Nephron progenitor cell (in vitro differentiated cells): ENCODE results near the gene DOCK3.

ENCODE experiments used
- DNase-seq: peaks from one replicate; pipeline ENCODE4 v3.0.0; 2021
- H3K27ac Mint-ChIP-seq: 2 replicates; pipeline ENCODE4 v1.8.0; 2021; ENCODE audit warnings: mild to moderate bottlenecking, moderate library complexity, mixed read lengths
- H3K27me3 Mint-ChIP-seq: 2 replicates; pipeline ENCODE4 v1.8.0; 2021; ENCODE audit warnings: mild to moderate bottlenecking, low read depth, mixed read lengths; ENCODE audit not compliant: poor library complexity
- H3K36me3 Mint-ChIP-seq: 2 replicates; pipeline ENCODE4 v1.8.0; 2021; ENCODE audit warnings: low read depth, mixed read lengths
- H3K4me1 Mint-ChIP-seq: 2 replicates; pipeline ENCODE4 v1.8.0; 2021; ENCODE audit warnings: mixed read lengths
- H3K4me3 Mint-ChIP-seq: 2 replicates; pipeline ENCODE4 v1.8.0; 2021; ENCODE audit warnings: mild to moderate bottlenecking, moderate library complexity, mixed read lengths
- H3K9me3 Mint-ChIP-seq: 2 replicates; pipeline ENCODE4 v1.8.0; 2021; ENCODE audit warnings: mild to moderate bottlenecking, moderate library complexity, mixed read lengths
- TF ChIP-seq, protein P1 (sequence below): fragments of 200-600 bp; sonication (generic); IDR thresholded peaks from 2 replicates; pipeline ENCODE4 v1.5.0; 2021; ENCODE audit warnings: antibody characterized with exemption

DOCK3 gene

DNA sequence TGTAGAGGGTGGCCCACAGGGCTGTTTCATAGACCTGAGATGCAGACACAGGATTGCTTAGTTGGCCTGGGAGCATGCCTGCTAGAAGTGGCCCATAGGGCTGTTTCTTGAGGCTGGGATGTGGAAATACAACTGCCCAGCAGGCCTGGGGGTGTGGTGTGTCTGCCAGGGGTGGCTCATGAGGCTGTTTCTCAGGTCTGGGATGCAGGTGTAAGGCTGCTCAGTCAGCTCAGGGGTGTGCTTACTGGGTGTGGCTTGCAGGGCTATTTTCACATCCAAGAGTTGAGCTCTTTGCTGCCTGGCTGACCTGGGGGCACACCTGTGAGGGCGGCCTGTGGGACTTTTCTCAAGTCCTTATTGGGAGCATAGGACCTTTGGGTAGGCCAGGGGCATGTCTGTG is 131.3 kb downstream of the DOCK3 start:
- H3K4me1 Mint-ChIP-seq: peaks cover 8% of the 10 kb centered on the region
- no peak overlapping the region for H3K4me3 Mint-ChIP-seq
- TF ChIP-seq, protein P1, sequence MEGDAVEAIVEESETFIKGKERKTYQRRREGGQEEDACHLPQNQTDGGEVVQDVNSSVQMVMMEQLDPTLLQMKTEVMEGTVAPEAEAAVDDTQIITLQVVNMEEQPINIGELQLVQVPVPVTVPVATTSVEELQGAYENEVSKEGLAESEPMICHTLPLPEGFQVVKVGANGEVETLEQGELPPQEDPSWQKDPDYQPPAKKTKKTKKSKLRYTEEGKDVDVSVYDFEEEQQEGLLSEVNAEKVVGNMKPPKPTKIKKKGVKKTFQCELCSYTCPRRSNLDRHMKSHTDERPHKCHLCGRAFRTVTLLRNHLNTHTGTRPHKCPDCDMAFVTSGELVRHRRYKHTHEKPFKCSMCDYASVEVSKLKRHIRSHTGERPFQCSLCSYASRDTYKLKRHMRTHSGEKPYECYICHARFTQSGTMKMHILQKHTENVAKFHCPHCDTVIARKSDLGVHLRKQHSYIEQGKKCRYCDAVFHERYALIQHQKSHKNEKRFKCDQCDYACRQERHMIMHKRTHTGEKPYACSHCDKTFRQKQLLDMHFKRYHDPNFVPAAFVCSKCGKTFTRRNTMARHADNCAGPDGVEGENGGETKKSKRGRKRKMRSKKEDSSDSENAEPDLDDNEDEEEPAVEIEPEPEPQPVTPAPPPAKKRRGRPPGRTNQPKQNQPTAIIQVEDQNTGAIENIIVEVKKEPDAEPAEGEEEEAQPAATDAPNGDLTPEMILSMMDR: no peak
- H3K36me3 Mint-ChIP-seq: peaks cover 8% of the 10 kb centered on the region
- no peak overlapping the region for H3K27ac Mint-ChIP-seq
- peaks cover 43% of the 10 kb centered on the region for H3K9me3 Mint-ChIP-seq
- H3K27me3 Mint-ChIP-seq: peaks cover 5% of the 10 kb centered on the region
- DNase-seq: no peak

DNA sequence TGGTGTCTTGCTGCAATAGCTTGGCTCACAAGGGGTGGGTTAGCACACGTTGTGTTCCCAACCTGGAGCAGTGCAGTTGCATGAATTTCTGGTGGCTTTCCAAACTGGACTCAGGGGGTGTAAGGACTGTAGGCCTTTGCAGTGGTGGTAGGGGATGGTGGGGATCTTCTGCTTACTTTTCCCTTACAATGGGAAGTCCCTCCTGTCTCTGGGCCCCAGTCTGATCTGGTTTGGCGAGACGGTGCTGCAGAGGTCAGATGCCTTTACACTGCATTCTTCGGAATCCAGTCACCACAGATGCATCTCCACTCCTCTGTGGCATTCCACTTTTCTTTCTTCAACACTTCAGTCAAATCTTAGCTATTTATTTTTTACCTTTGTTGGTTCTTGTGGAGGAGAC is 132.1 kb downstream of the DOCK3 start:
- H3K4me3 Mint-ChIP-seq: no peak overlapping the region
- TF ChIP-seq, protein P1: no peak
- no peak for DNase-seq
- peaks cover 8% of the 10 kb centered on the region for H3K36me3 Mint-ChIP-seq
- H3K27ac Mint-ChIP-seq: no peak overlapping the region
- H3K27me3 Mint-ChIP-seq: peaks cover 4% of the 10 kb centered on the region
- peaks cover 36% of the 10 kb centered on the region for H3K9me3 Mint-ChIP-seq
- H3K4me1 Mint-ChIP-seq: peaks cover 8% of the 10 kb centered on the region

DNA sequence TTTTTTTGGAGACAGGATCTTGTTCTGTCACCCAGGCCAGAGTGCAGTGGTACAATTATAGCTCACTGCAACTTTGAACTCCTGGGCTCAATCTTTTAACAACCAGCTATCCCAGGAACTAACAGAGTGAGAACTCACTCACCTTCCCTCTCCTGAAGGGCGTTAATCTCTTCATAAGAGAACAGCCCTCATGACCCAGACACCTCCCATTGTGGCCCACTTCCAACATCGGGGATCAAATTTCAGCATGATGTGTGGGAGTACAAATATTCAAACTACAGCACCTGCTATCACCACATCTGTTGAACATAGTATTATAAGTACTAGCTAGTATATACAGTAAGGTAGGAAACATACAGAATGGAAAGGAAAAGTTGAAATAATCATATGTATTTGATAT is 132.5 kb downstream of the DOCK3 start:
- no peak overlapping the region for H3K27ac Mint-ChIP-seq
- H3K27me3 Mint-ChIP-seq: peaks cover 4% of the 10 kb centered on the region
- DNase-seq: no peak
- TF ChIP-seq, protein P1: no peak
- H3K9me3 Mint-ChIP-seq: peaks cover 31% of the 10 kb centered on the region
- peaks cover 8% of the 10 kb centered on the region for H3K4me1 Mint-ChIP-seq
- H3K4me3 Mint-ChIP-seq: no peak overlapping the region
- H3K36me3 Mint-ChIP-seq: peaks cover 8% of the 10 kb centered on the region

DNA sequence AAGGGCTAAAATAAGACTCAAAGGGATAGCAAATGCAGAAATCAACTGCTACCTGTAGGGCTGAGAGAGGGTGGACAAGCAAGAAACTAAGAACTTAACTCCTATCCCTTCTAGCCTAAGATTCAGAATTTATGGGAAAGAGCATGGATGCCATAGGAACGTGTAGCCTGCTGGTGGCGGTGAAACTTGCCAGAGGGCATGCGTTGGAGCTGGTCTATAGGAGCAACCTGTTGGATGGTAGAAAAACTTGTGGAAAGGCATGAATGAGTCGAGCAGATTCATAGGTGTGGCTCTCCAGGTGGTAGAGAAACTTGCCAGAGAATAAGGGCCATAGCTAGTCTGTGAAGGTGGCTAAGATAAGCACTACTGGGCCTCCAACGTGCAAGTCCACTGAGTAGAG is 137.2 kb downstream of the DOCK3 start:
- no peaks in the 10 kb centered on the region for H3K9me3 Mint-ChIP-seq
- no peaks in the 10 kb centered on the region for H3K36me3 Mint-ChIP-seq
- DNase-seq: no peak
- peaks cover 1% of the 10 kb centered on the region for H3K27me3 Mint-ChIP-seq
- TF ChIP-seq, protein P1: no peak
- no peak overlapping the region for H3K4me3 Mint-ChIP-seq
- no peak overlapping the region for H3K27ac Mint-ChIP-seq
- peaks cover 4% of the 10 kb centered on the region for H3K4me1 Mint-ChIP-seq

DNA sequence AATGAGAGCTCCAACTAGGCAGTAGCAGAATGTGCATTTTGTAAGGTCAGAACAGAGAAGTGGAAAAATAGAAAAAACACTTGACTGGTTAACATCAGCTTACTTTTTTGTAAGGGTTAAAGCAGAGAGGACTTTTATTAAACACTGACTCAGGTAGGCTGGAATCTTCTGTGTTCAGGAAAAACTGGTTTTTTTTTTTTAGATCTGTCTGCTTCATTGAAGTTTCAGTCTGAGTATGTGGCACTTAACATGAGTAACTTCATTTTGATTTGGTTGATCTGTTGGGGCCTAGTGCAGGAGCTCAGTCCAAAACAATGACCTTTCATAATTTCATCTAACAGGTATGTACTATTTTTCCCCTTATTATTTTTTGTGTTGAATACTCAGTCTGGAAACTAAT is 141.1 kb downstream of the DOCK3 start:
- peaks cover 9% of the 10 kb centered on the region for H3K9me3 Mint-ChIP-seq
- H3K4me3 Mint-ChIP-seq: no peak overlapping the region
- TF ChIP-seq, protein P1: no peak
- no peaks in the 10 kb centered on the region for H3K4me1 Mint-ChIP-seq
- no peaks in the 10 kb centered on the region for H3K36me3 Mint-ChIP-seq
- H3K27me3 Mint-ChIP-seq: no peaks in the 10 kb centered on the region
- no peak overlapping the region for H3K27ac Mint-ChIP-seq
- no peak for DNase-seq

DNA sequence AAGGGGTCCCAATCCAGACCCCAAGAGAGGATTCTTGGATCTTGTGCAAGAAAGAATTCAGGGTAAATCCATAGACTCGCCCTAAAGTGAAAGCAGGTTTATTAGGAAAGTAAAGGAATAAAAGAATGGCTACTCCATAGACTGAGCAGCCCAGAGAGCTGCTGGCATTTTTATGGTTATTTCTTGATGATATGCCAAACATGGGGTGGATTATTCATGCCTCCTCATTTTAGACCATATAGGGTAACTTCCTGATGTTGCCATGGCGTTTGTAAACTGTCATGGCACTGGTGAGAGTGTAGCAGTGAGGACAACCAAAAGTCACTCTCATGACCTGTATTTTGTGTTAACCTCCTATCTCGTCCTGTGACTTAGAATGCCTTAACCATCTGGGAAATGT is 142.2 kb downstream of the DOCK3 start:
- TF ChIP-seq, protein P1: no peak
- Mint-ChIP-seq H3K4me1 (no peaks in the 10 kb centered on the region), H3K27ac (no peak overlapping the region), H3K27me3 (no peaks in the 10 kb centered on the region), H3K4me3 (no peak overlapping the region), H3K36me3 (no peaks in the 10 kb centered on the region), H3K9me3 (peaks cover 12% of the 10 kb centered on the region)
- no peak for DNase-seq
